ACC112 (cell line): Measurements from ENCODE around the gene TMEM272.

Source experiments
- H2AFZ ChIP-seq: fragments of 200-600 bp; sonication (generic); one replicate; pipeline ENCODE4 v1.6.0; 2017; ENCODE audit warnings: antibody characterized with exemption, low read length; ENCODE audit not compliant: unreplicated experiment
- H3K27ac ChIP-seq: fragments of 200-600 bp; sonication (generic); 2 replicates; pipeline ENCODE4 v1.5.1; 2014; ENCODE audit warnings: low read depth, mild to moderate bottlenecking, antibody characterized with exemption, low read length, moderate library complexity
- H3K27me3 ChIP-seq: fragments of 200-600 bp; sonication (generic); 2 replicates; pipeline ENCODE4 v1.6.1; 2014; ENCODE audit warnings: mild to moderate bottlenecking, antibody characterized with exemption, low read length, moderate library complexity, mixed read lengths; ENCODE audit not compliant: insufficient read depth
- H3K36me3 ChIP-seq: fragments of 200-600 bp; sonication (generic); 2 replicates; pipeline ENCODE4 v1.6.1; 2016; ENCODE audit warnings: mild to moderate bottlenecking, antibody characterized with exemption, low read length, moderate library complexity, mixed read lengths; ENCODE audit not compliant: insufficient read depth
- H3K4me1 ChIP-seq: fragments of 200-600 bp; sonication (generic); one replicate; pipeline ENCODE4 v1.6.1; 2016; ENCODE audit warnings: low read length, mixed read lengths; ENCODE audit not compliant: insufficient read depth, unreplicated experiment, control insufficient read depth
- H3K4me3 ChIP-seq: fragments of 200-600 bp; sonication (generic); 2 replicates; pipeline ENCODE4 v1.5.1; 2014; ENCODE audit warnings: mild to moderate bottlenecking, low read depth, low read length
- H3K79me2 ChIP-seq: fragments of 200-600 bp; sonication (generic); one replicate; pipeline ENCODE4 v1.6.0; 2016; ENCODE audit warnings: low read length; ENCODE audit not compliant: control insufficient read depth, unreplicated experiment, insufficient read depth

Gene TMEM272

DNA sequence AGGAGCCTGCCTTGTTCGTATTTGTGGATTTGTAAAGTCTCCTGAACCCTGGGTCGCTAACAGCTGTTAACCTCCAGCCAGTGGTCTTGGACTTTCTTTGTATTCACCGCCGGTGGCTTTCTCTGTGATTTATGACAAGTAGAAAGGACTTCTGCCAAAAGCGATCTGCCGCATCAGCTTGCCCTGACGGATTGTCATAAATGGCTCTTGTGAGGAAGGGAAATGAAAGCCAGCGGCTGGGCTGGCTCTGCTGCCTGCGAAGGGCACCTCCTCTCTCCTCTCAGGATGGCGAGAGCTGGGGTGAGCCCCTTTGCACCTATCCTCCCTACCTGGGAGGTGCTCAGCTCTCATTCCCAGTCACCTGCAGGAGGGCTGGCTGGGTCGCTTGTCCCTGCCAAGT, 66.6 kb downstream of the TMEM272 start:
- H3K4me1 ChIP-seq, result no peaks in the 10 kb centered on the region
- no peak overlapping the region for H3K27ac ChIP-seq
- no peaks in the 10 kb centered on the region for H3K27me3 ChIP-seq
- no peak overlapping the region for H3K4me3 ChIP-seq
- H3K79me2 ChIP-seq, result no peaks in the 10 kb centered on the region
- no peaks in the 10 kb centered on the region for H3K36me3 ChIP-seq
- no peak overlapping the region for H2AFZ ChIP-seq

DNA sequence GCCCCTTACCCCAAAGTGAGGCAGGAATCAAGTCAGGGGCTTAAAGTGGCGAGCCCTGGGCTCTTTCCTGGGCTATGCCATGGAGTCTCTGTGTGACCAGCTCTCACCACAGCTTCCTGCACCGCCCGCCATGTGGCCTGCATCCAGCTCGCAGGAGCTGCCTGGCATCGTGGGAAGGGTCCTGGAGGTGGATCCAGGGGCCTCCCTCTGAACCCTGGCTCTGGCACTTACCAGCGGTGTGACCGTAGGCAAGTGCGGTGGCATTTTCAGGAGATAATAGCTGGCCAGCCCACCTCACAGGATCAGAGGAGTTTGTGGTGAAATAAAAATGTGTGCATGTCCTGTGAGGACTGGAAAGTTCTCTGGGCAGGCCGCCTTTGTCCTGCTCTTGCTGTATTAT, 67.1 kb downstream of the TMEM272 start:
- H3K27ac ChIP-seq, result no peak overlapping the region
- H2AFZ ChIP-seq, result no peak overlapping the region
- no peaks in the 10 kb centered on the region for H3K4me1 ChIP-seq
- no peaks in the 10 kb centered on the region for H3K79me2 ChIP-seq
- H3K4me3 ChIP-seq, result no peak overlapping the region
- H3K36me3 ChIP-seq, result no peaks in the 10 kb centered on the region
- H3K27me3 ChIP-seq, result no peaks in the 10 kb centered on the region

DNA sequence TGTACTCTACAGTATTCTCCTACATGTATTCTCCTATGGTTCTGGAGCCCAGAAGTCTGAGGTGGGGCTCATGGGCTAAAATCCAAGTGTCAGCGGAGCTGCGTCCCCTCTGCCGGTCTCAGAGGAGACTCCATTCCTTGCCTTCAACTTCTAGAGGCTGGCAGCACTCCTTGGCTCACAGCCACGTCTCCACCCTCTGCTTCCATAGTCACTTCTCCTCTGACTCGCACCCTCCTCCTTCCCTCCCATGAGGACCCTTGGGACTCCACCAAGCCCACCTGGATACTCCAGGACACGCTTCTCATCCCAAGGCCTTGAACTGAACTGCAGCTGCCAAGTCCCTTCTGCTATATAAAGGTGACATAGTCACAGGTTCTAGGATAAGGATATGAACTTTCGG, 68.8 kb downstream of the TMEM272 start:
- Histone ChIP-seq H3K79me2 (no peaks in the 10 kb centered on the region), H3K27me3 (no peaks in the 10 kb centered on the region), H3K36me3 (no peaks in the 10 kb centered on the region)

DNA sequence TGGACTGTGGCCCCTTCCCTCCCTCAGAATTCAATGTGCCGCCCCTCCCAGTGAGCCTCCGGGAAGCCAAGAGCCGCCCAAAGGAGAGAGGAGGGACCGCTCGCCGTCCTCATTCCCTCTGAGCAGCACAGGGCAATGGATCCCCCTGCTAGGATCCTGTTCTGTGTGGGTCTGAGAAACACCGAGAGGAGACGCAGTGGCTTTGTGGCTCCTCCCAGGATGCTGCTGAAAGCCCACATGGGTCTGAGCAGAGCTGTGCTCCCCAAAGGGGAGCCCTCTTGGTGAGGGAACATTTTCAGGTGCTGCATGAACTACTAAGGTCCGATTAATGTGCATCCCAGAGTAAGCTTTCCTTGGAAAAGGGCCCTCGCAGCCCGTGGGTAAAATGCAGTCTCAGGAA, 71.5 kb downstream of the TMEM272 start:
- no peaks in the 10 kb centered on the region for H3K79me2 ChIP-seq
- H3K36me3 ChIP-seq, result no peaks in the 10 kb centered on the region
- no peak overlapping the region for H3K4me3 ChIP-seq
- H3K27ac ChIP-seq, result no peak overlapping the region
- no peak overlapping the region for H2AFZ ChIP-seq
- no peaks in the 10 kb centered on the region for H3K4me1 ChIP-seq
- H3K27me3 ChIP-seq, result no peaks in the 10 kb centered on the region

More for the DNA sequence above, 68.8 kb downstream of the TMEM272 start:
- Histone ChIP-seq H3K27ac (no peak overlapping the region), H2AFZ (no peak overlapping the region), H3K4me1 (no peaks in the 10 kb centered on the region), H3K4me3 (no peak overlapping the region)

DNA sequence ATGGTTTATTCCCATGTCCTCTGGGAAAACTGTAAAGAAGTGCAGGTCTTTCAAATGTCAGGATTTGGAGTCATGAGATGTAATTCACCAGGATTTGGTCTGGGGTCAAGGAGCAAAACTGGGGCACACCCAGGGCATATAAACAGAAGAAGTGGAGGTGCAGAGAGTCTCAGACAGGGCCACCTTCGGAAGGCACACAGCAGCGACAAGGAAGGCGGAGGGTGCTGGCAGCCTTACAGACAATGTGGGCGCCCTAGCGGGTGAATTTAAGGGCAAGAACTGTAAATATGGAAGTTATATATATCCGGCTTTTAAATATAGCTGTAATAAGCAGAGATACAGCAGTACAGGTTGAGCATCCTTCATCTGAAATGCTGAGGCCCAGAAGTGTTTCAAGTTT, 72.2 kb downstream of the TMEM272 start:
- Histone ChIP-seq H3K27ac (no peak overlapping the region), H3K4me1 (no peaks in the 10 kb centered on the region), H2AFZ (no peak overlapping the region), H3K27me3 (no peaks in the 10 kb centered on the region), H3K4me3 (no peak overlapping the region), H3K79me2 (no peaks in the 10 kb centered on the region), H3K36me3 (no peaks in the 10 kb centered on the region)

DNA sequence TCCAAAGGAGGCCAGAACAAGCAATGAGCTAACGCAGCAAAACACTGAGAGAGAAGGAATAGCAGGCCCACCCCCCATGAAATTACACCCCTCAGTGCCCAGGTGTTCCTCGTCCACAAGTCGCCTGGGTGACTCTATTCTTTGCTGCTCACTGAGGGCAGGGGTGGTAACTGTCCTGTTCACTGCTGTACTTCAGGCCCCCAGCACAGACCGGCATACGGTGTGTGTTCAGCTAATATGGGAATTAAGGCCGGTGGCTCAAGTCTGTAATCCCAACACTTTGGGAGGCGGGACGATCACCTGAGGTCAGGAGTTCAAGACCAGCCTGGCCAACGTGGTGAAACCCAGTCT, 72.9 kb downstream of the TMEM272 start:
- no peaks in the 10 kb centered on the region for H3K79me2 ChIP-seq
- H3K36me3 ChIP-seq, result 0 out of 2 replicates have a peak, but pooled peaks cover 3% of the 10 kb centered on the region
- no peak overlapping the region for H3K4me3 ChIP-seq
- H3K27me3 ChIP-seq, result no peaks in the 10 kb centered on the region
- H3K27ac ChIP-seq, result no peak overlapping the region
- H3K4me1 ChIP-seq, result no peaks in the 10 kb centered on the region
- H2AFZ ChIP-seq, result no peak overlapping the region

DNA sequence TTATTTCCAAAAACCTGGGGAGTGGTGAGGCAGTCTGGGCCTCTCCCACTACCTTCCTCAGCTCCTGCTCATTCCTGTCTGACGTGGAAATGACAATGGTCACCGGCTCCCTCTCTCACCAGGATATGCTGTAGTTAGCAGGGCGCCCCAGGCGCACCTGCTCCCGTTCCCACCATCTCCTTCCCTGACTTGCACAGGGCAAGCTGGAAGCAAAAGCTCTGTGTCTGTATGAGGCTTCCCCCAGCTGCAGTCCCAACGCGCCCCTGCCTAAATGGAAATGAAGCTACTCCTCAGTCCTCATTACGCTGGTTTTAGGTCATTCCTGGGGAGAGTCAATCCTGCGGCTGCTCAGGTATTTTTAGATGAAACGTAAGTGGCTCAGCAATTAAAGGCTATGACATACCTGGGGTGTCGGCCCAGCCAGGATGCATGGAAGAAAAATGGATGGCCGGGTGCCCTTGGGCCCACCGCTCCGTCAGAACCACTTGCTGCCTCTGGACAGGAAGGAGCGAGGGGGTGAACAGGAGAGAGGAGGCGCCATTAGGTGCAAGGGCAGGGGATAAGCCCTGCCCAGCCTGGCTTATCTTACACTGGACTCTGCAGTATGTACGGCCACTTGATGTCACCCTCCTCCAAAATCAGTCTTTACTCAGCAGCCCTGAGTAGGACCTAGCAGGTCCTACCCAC, 73.4 kb downstream of the TMEM272 start:
- Histone ChIP-seq H3K4me3 (no peak overlapping the region), H3K27ac (no peak overlapping the region), H3K36me3 (0 out of 2 replicates have a peak, but pooled peaks cover 3% of the 10 kb centered on the region), H3K4me1 (no peaks in the 10 kb centered on the region), H3K79me2 (no peaks in the 10 kb centered on the region), H3K27me3 (no peaks in the 10 kb centered on the region), H2AFZ (no peak overlapping the region)

DNA sequence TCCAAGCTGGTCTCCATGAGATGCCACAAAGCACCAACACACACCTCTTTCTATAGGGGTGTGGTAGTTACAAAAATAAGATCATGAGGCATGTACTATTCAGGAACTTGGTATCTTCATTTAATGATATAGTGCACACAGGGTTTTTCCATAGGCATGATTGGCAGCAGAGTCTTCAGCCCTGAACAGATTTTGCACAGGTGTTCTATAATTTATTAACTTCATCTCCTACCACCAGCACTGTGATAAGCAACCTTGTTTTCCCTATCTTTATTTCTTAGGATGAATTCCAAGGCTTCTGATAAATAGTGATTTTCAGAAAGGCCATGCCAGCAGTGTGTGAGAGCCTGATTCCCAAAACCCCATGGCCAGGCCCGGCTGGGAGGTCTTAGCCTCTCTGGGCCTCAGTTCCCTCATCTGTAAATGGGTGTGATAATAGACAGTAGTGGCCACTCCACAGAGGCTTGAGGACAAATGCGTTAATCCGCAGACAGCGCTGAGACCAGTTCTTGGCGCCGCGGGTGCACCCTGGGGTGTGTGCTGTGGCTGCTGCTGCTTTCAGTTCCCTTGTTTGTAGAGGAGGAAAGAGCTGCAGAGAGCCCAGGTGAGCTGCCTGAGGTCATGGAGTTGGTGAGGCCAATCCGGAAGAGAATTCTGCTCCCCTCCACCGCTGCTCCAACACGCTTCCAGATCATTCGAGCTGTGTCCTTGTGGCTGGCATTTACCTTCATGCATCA, 74.1 kb downstream of the TMEM272 start:
- no peaks in the 10 kb centered on the region for H3K79me2 ChIP-seq
- no peaks in the 10 kb centered on the region for H3K4me1 ChIP-seq
- no peak overlapping the region for H3K27ac ChIP-seq
- no peak overlapping the region for H2AFZ ChIP-seq
- no peak overlapping the region for H3K4me3 ChIP-seq
- 0 out of 2 replicates have a peak, but pooled peaks cover 3% of the 10 kb centered on the region for H3K36me3 ChIP-seq
- no peaks in the 10 kb centered on the region for H3K27me3 ChIP-seq

DNA sequence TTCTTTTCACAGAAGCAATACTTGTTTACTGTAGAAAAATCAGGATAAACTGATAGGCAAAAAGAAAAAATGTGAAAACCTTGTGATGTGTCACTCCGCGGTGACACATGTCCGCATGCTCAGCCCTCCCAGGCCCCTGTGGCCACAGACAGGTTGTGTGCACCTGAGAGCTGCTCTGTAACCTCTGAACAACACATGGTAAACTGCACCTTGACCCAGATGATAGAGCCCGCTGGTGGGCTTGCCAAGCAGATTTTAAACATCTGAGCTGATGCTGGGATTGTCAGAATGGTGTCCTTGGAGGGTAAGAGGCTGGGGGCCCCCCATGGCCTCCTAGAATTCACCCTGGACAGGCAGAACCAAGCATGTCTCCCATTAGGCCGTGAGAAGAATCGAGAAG, 74.8 kb downstream of the TMEM272 start:
- Histone ChIP-seq H3K4me3 (no peak overlapping the region), H3K4me1 (peaks cover 4% of the 10 kb centered on the region), H2AFZ (no peak overlapping the region), H3K79me2 (no peaks in the 10 kb centered on the region), H3K36me3 (0 out of 2 replicates have a peak, but pooled peaks cover 3% of the 10 kb centered on the region), H3K27ac (no peak overlapping the region), H3K27me3 (no peaks in the 10 kb centered on the region)

DNA sequence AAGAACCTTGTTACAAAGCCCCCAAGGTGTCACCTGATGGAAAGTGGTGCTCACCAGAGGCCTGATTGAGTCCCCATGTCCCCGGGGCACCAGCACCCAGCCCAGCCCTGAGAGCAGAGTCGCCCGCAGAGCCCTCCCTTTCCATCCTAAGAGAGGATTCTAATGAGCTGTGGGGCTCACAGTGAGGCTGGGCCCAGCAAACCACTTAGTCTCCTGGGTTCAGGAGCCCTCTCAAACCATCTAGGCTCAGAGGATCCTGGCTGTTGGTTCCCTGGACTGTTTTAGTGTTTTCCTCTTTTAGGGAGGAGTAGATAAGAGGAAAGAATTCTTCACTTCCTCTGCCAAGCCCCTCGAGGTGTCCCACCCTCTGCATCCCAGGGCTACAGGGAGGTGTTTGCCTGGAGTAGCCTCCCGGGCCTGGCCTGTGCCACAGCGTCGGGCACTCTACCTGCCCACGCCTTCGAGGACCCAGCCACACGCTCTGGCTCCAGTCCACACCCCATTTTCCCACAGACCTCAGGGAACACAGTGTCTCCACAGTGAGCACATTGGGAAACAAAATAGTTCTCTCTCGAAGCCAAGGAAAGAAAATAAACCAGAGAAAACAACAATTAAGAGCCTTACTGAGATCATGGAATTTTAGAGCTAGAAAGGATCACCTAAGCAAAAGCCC, 75.4 kb downstream of the TMEM272 start:
- H3K36me3 ChIP-seq, result 0 out of 2 replicates have a peak, but pooled peaks cover 3% of the 10 kb centered on the region
- no peaks in the 10 kb centered on the region for H3K79me2 ChIP-seq
- H3K27me3 ChIP-seq, result no peaks in the 10 kb centered on the region
- H2AFZ ChIP-seq, result no peak overlapping the region
- H3K27ac ChIP-seq, result no peak overlapping the region
- H3K4me1 ChIP-seq, result peaks cover 10% of the 10 kb centered on the region
- no peak overlapping the region for H3K4me3 ChIP-seq
